Natural killer cell (primary cell): ENCODE data around the gene GRB10. TPM values are rescaled to one million over a fixed set of nuclear protein-coding genes. Genes with fewer than 3 reads are reported as not detected.

Experiments
- ATAC-seq, 3 donors: fragments of 150-1000 bp in 2 of 3; fragments of 200-7000 bp in 1 of 3; cut with Tn5 transposase; 1 replicate in 1 of 3; 2 replicates in 2 of 3; pipeline ENCODE4 v1.10.0; 2021; ENCODE audit warnings: mild to moderate bottlenecking in 2 of 3, moderate library complexity in 2 of 3
- DNase-seq, 2 donors: peaks; one replicate each; pipeline versions ENCODE4 v3.0.0 to v3.0.0-alpha.2; 2013 to 2021; ENCODE audit warnings: mixed read lengths in 1 of 2
- H3K27ac ChIP-seq: one replicate; pipeline ENCODE4 v1.5.1; 2013; ENCODE audit warnings: mild to moderate bottlenecking, low read length
- H3K27me3 ChIP-seq: one replicate; pipeline ENCODE4 v1.6.1; 2013; ENCODE audit warnings: low read length; ENCODE audit not compliant: control insufficient read depth, insufficient read depth
- H3K36me3 ChIP-seq: one replicate; pipeline ENCODE4 v1.6.1; 2013; ENCODE audit warnings: low read length; ENCODE audit not compliant: control insufficient read depth, insufficient read depth
- H3K4me1 ChIP-seq: one replicate; pipeline ENCODE4 v1.6.1; 2013; ENCODE audit warnings: low read length; ENCODE audit not compliant: control insufficient read depth, insufficient read depth
- H3K4me3 ChIP-seq: one replicate; pipeline ENCODE4 v1.5.1; 2013; ENCODE audit warnings: low read length
- H3K9me3 ChIP-seq: one replicate; pipeline ENCODE4 v1.6.1; 2013; ENCODE audit warnings: low read length; ENCODE audit not compliant: control insufficient read depth, insufficient read depth
- H3K27ac Mint-ChIP-seq, 2 donors: one replicate each; pipeline ENCODE4 v1.8.0; 2022; ENCODE audit warnings: mild to moderate bottlenecking in 2 of 2, mixed read lengths in 2 of 2, moderate library complexity in 1 of 2
- H3K27me3 Mint-ChIP-seq, 2 donors: one replicate each; pipeline ENCODE4 v1.8.0; 2022; ENCODE audit warnings: low read depth in 2 of 2, mixed read lengths in 2 of 2
- H3K36me3 Mint-ChIP-seq: one replicate; pipeline ENCODE4 v1.8.0; 2022; ENCODE audit warnings: mixed read lengths
- H3K4me1 Mint-ChIP-seq, 2 donors: one replicate each; pipeline ENCODE4 v1.8.0; 2022; ENCODE audit warnings: mixed read lengths in 2 of 2
- H3K4me3 Mint-ChIP-seq: one replicate; pipeline ENCODE4 v1.8.0; 2022; ENCODE audit warnings: mild to moderate bottlenecking, moderate library complexity, mixed read lengths
- H3K9me3 Mint-ChIP-seq, 2 donors: one replicate each; pipeline ENCODE4 v1.8.0; 2022; ENCODE audit warnings: mixed read lengths in 2 of 2
- CTCF ChIP-seq: fragments of 200-600 bp; IDR thresholded peaks from one replicate; pipeline ENCODE4 v1.8.0; 2022; ENCODE audit warnings: antibody characterized with exemption
- WGBS: methylation state at CpG from one replicate; pipeline ENCODE4 v1.1.7; 2013; ENCODE audit warnings: missing lambda C conversion rate; ENCODE audit not compliant: insufficient coverage; 5-methylcytosine and 5-hydroxymethylcytosine counted together
- intact Hi-C: fragments of 100-400 bp; cut with micrococcal nuclease; formaldehyde crosslinking; loops from one replicate; pipeline ENCODE4 v1.14.2; 2022
- total RNA-seq, 4 donors: library from RNA; stranded (reverse); fragments of 120-200 nt in 1 of 4; gene quantifications; one replicate each; pipeline versions ENCODE4 v1.2.3 to v1.2.4, GENCODE V29; 2013 to 2022

GRB10 gene
- total RNA-seq, 3 donors from 2014 or later (not counting 1 experiment from before 2014, with no cell fraction given): 0.16 to 24.4 (median 1.4) TPM

DNA sequence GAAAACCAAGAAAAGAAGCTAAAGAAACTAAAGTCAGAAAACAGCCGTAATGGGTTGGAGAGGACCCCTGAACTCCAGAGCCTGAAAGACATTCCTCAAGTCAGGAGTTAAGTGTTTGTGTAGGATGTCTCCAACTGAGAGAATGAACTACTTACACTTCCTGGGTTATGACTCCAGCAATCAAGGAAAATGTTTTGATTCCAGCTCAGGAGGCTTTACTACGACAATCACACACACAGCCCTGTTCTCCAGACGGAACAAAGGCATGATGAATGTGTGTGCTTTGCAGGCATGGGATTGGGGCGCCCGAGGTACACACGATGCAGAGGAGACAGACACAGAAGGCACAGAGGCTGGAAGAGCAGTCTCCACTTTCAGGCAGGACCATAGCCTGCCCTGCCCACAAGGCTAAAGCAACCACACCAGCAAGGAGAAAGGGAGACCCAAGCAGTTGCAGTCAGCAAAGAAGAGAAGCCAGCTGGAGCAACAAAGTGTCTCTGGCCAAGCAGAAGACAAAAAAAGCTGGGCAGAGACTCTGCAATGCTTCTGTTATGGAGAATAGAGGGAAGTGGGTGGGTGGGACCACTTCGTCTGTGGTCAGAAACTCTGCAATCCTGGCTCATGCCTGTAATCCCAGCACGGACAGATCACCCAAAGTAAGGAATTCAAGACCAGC lies 89.1 kb downstream of the GRB10 start:
- peaks cover 3% of the 10 kb centered on the region for H3K4me1 ChIP-seq
- peaks cover 7 to 14% of the 10 kb centered on the region in 2 donors for H3K27me3 Mint-ChIP-seq

DNA sequence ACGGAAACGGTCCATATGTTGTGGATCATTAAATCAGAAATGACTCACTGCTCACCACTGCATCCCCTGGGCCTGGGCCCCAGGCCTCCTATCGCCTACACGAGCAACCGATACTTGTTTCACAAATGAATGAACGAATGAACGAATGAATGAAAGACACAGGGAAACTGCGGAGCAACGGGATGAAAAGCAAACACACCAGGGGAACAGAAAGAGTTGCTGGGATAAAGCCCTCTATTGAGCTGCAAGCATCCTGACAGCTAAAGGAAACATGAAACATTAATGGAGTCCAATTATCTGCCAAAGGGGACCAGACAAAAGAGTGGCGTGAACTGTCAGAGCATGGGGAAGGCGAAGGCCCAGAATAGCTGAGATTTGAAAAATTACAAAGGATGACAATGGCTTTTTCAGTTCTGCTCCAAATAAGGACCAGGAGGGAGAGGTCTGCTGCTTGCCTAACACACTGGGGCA lies 92.1 kb downstream of the GRB10 start:
- intact Hi-C loops: no loop called here
- Histone ChIP-seq H3K27ac (no peak overlapping the region), H3K4me3 (no peak overlapping the region), H3K27me3 (no peaks in the 10 kb centered on the region), H3K4me1 (peaks cover 3% of the 10 kb centered on the region), H3K36me3 (no peaks in the 10 kb centered on the region), H3K9me3 (no peaks in the 10 kb centered on the region)
- TF ChIP-seq CTCF: no peak
- Mint-ChIP-seq H3K4me1 (no peaks in the 10 kb centered on the region), H3K27ac (no peak overlapping the region), H3K36me3 (no peaks in the 10 kb centered on the region), H3K9me3 (no peaks in the 10 kb centered on the region), H3K27me3 (peaks cover 18 to 21% of the 10 kb centered on the region in 2 donors), H3K4me3 (no peak overlapping the region)
- no peak for DNase-seq
- 85% methylated on average over 11 of the region's 11 CpGs for WGBS
- ATAC-seq: no peak

More for the DNA sequence above, 89.1 kb downstream of the GRB10 start:
- no peak for TF ChIP-seq CTCF
- Mint-ChIP-seq H3K4me1 (peaks cover 0 to 4% of the 10 kb centered on the region in 2 donors), H3K4me3 (no peak overlapping the region), H3K36me3 (no peaks in the 10 kb centered on the region), H3K27ac (no peak overlapping the region), H3K9me3 (no peaks in the 10 kb centered on the region)
- intact Hi-C loops: no loop called here
- no peak for DNase-seq
- no peaks in the 10 kb centered on the region for H3K36me3 ChIP-seq
- no peak overlapping the region for H3K27ac ChIP-seq
- 90% methylated on average over 8 of the region's 8 CpGs for WGBS
- no peak overlapping the region for H3K4me3 ChIP-seq
- ATAC-seq: no peak
- H3K27me3 ChIP-seq: no peaks in the 10 kb centered on the region
- no peaks in the 10 kb centered on the region for H3K9me3 ChIP-seq

DNA sequence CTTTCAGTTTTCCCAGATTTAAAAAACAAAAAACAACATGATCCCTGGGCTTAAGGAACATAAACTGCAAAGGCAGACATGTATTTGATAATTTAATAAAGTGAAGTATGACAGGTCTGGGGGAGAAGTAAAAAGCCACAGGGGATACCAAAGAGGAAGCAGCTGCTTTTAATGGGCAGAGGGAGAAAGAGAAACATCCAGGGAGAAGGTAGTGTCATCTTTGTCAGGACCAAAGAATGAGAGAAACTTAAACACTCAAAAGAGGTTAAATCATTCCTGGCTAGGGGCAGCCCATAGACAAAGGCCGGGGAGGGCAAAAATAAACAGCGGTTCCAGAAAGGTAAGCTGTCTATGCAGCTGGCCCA lies 94.5 kb downstream of the GRB10 start:
- no peak overlapping the region for H3K4me3 Mint-ChIP-seq
- Histone ChIP-seq H3K27ac (no peak overlapping the region), H3K4me1 (no peaks in the 10 kb centered on the region), H3K4me3 (no peak overlapping the region), H3K9me3 (no peaks in the 10 kb centered on the region), H3K27me3 (no peaks in the 10 kb centered on the region), H3K36me3 (no peaks in the 10 kb centered on the region)
- H3K9me3 Mint-ChIP-seq: no peaks in the 10 kb centered on the region
- DNase-seq: no peak
- H3K4me1 Mint-ChIP-seq: no peaks in the 10 kb centered on the region
- no peaks in the 10 kb centered on the region for H3K36me3 Mint-ChIP-seq
- H3K27ac Mint-ChIP-seq: no peak overlapping the region
- H3K27me3 Mint-ChIP-seq: peaks cover 14 to 25% of the 10 kb centered on the region in 2 donors
- WGBS: 61% methylated on average over 2 of the region's 2 CpGs
- ATAC-seq: no peak
- intact Hi-C loops: no loop called here
- TF ChIP-seq CTCF: no peak
